ENCODE measurements around the gene ACTR5.

The ACTR5 gene

DNA sequence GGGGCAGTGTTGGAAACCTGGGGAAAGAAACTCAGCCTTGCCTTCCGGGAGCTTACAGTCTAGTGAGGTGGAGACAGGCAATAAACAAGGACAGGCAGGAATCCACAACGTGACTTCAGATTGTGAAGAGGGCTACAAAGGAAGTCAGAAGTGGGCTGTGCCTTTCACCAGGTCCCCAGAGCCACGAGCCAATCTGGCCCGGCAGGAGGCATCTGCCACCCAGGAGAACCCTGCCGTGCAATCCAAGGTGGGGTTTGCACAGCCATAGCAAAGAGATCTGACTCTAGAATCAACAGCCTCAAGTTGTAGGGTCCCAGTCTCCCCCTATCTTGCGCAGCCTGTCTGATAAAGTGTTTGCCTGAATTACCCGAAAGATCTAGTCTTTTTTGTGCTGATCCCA lies 18.5 kb upstream of the ACTR5 start:
- FAIRE-seq: no peak

GRCh38 chr20:38730167-38730988 lies 17.9 kb upstream of the ACTR5 start:
- no peak for FAIRE-seq

GRCh38 chr20:38730989-38731737 lies 17.1 kb upstream of the ACTR5 start:
- FAIRE-seq: no peak

GRCh38 chr20:38731738-38732113 lies 16.5 kb upstream of the ACTR5 start:
- FAIRE-seq: no peak

DNA sequence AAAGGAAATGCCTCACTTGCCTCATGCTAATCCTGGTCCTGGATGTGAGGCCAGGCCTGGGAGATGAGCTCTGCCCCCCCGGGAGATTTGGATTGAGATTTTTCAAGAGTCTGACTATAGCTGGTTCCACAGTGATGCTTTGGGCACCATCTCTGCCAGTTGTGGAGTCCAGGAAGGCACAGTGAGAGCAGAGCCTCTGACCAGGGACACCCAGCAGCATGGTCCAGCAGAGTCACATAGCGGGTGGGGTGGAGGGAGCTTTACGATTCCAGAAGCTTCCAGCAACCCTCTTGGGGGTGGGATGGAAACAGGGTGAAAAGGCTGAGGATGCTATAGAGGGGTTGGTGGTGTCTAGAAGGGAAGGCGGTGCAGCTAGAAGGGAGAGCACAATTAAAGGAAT lies 15.3 kb upstream of the ACTR5 start:
- no peak for FAIRE-seq

GRCh38 chr20:38735172-38735571 lies 13.1 kb upstream of the ACTR5 start:
- no peak for FAIRE-seq

DNA sequence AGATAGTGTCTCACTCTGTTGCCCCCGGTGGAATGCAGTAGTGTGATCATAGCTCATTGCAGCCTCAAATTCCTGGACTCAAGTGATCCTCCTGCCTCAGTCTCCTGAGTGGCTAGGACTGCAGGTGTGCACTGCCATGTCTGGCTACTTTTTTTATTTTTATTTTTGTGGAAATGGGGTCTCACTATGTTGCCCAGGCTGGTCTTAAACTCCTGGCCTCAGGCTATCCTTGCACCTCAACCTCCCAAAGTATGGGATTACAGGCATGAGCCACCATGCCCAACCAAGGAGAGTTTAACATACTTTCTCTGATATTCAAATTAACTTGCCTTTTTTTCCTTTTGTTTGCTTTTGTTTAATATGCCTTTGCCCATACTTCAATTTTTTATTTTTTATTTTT lies 10.4 kb upstream of the ACTR5 start:
- FAIRE-seq: no peak

GRCh38 chr20:38745757-38746156 lies 2.5 kb upstream of the ACTR5 start:
- FAIRE-seq: no peak

DNA sequence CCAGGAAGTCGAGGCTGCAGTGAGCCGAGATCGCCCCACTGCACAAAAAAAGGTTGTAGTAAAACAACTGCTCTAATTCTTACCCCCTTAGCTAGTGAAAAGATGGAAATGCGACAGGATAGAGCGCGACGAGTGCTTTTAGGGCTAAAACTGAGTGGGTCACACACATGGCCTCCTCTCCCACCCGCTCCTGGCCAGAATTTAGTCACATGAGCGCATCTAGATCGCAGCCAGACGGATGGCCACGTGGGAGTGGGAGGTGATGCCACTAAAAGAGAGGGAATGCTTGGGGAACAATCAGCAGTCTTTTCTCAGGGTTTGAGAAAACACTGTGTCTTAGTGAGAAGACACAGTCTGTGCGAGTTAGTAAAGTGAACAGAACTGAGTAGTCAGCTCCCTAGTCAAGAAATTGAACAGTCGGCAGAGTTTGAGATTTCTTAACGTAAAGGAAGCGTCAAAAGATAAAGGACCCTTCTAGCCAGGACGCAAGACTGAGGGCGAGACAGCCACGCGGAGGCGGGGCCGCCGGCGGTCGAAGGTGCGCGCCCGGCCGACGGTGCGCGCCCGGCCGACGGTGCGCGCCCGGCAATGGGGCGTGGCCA lies 664 bp upstream of the ACTR5 start:
- FAIRE-seq: no peak

DNA sequence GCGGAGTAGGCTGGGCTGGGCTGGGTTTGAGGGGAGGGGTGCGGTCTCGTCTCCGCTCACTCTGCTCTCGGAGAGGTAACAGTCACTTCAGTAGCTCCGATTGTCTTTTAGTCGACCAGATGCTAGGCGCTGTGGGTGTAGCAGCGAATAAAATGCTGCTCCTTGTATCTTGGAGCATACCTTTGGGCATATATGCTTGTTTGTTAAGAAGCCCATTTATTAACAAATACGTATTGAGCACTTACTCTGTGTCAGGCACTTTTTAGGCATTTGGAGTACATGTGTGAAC lies 545 bp downstream of the ACTR5 start:
- no peak for FAIRE-seq

DNA sequence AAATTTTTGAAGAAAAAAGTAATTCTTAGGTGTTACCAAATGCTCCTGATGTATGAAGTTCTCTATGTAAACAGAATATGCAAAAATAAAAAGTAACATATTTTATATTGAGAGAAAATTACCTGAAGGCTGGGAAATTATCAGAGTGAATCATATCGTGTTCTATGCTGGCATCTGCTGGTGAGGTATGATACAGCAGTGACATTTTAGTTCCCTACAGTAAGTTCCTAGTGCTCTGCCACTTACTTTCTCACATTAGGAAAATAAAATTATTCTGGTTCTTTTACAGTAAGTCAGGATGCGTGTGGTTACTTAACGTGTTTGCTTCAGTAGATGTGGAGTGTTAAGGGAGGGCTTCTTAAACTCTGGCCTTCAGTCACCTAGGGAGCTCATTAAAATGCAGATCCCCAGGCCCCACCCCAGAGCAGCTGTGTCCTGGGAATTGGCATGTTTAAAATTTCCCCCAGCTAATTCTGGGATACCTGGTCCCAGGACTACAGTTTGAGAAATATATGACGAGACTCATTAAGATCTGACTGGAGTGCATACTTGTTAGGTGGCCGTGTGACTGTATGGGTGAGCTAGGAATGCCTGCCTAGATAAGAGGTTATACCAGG lies 3.2 kb downstream of the ACTR5 start:
- no peak for FAIRE-seq

DNA sequence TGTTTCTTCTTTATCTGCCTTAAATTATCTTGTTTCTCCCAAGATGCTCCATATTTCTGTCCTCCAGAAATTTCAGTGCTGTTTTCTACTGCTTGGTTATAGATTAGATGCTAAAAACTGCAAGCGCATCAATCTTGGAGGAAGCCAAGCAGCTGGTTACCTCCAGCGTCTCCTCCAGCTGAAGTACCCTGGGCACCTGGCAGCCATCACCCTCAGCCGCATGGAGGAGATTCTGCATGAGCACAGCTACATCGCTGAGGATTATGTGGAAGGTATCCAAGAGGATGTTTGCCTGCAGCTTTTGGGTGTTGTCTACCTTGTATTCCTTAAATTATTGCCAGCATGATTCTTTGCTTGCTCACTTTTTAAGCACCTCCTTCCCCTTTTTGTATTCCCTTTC lies 3.8 kb downstream of the ACTR5 start:
- no peak for FAIRE-seq

DNA sequence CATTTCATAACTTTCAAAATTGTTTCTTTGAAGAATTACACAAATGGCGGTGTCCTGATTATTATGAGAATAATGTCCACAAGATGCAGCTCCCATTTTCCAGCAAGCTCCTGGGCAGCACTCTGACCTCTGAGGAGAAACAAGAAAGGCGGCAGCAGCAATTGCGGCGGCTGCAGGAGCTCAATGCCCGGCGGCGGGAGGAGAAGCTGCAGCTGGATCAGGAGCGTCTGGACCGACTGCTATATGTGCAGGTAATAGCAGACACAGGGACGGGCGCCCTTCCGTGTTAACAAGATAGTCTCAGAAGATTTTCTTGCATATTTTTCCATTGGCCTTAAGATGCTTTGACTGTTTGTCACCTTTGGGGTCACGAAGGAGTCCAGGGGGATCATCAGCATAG lies 6.7 kb downstream of the ACTR5 start:
- FAIRE-seq: no peak

DNA sequence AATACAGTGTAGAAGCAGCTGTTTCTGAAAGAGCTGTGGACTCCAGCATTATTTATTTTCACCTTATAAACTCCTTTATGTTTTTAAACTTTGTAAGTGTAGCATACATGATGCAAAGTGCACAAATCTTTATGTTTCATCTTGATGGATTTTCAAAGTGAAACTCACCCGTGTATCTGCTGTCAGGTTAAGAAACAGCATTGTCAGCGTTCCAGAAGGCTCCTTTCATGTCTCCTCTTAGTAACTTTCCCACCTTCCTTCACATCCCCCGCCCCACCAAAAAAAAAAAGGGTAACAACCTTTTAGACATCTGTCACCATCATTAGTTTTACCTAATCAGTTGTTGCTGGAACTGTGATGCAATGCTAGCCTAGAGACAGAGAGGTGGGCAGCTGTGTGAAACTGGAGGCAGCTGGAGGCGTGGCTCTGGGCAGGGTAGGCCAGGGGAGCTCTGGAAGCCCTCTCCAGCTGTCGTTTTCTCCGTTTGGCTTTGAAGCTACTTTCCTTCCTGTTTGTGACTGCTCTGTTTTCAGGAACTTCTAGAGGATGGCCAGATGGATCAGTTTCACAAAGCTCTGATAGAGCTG lies 7.2 kb downstream of the ACTR5 start:
- no peak for FAIRE-seq

- FAIRE-seq: no peak
These were observed 9.0 kb downstream of the ACTR5 start for GRCh38 chr20:38757145-38757775.

DNA sequence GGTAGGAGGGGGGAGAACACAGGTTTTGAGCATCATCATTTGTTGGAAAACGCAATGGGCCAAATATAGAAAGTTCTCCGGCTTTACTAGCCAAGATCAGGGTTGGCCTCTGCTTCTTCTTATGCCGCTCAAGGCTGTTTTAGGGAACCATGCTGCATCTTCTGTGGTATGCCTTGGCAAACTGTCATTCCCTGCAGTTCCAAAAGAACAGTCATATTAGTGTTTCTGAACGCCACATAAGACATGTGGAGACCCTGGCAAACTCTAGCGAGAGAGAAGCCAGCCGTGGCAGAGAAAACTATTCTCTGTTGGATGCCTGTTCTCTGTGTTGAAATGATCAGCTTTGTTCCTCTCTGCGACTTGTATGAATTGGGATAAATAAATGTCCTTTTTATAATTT lies 10.8 kb downstream of the ACTR5 start:
- FAIRE-seq: no peak

DNA sequence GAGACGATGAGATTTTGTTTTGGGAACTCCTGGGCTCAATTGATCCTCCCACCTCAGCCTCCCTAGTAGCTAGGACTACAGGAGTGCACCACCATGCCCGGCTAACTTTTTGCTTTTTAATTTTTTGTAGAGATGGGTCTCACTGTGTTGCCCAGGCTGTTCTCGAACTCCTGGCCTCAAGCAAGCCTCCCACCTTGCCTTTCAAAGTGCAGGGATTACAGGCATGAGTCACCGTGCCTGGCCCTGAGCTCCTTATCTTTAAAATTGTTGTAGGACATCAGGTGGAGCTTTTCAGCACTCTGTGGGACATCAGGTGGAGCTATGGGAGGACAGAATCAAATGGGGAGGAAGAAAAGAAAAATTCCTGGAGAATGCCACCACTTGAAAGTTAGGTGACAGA lies 12.7 kb downstream of the ACTR5 start:
- no peak for FAIRE-seq

DNA sequence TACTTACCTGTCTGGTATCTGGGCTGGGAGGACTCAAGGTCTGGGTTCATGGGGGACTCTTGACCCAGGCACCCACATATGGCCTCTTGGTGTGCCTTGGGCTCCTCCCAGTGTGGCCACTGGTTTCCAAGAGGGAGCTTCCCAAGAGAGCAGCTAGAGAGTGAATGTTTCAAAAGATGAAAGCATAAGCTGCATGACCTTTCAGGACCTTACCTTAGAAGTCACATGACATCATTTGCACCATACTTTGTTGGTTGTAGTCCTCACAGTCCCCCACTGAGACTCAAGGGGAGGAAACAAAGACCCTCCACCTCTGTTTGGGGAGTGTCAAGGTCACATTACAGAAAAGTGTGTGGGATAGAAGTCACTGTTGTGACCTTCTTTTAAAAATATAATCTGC lies 13.9 kb downstream of the ACTR5 start:
- FAIRE-seq: no peak

- FAIRE-seq: no peak
These were observed 15.4 kb downstream of the ACTR5 start for GRCh38 chr20:38763616-38764015.

DNA sequence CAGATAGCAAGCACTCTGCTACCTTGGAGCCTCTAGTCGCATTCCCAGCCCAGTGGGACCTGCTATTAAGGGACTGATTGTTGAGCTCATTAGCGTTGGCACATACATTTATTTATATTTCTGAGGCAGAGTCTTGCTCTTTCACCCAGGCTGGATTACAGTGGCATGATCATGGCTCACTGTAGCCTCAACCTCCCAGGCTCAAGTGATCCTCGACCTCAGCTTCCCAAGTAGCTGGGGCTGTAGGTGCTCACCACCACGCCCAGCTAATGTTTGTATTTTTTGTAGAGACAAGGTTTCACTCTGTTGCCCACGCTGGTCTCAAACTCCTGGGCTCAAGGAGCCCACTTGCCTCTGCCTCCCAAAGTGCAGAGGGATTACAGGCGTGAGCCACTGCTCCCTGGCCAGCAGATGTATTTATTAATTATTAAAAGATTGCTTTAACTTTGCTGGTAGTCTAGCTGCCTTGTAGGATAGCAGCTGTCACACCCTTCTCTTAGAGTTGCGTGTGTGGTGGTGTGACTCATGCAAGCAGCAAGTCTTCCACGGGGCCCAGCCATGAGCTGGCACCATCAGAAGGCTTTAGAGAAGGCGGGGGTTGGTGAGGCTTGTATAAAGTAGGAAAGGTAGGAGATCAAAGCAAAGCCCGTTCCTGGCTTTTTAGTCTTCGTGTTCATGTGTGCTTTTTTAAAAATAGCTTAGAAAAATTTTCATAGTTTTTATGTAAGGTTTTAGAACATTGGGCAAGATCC lies 16.5 kb downstream of the ACTR5 start:
- FAIRE-seq: no peak

DNA sequence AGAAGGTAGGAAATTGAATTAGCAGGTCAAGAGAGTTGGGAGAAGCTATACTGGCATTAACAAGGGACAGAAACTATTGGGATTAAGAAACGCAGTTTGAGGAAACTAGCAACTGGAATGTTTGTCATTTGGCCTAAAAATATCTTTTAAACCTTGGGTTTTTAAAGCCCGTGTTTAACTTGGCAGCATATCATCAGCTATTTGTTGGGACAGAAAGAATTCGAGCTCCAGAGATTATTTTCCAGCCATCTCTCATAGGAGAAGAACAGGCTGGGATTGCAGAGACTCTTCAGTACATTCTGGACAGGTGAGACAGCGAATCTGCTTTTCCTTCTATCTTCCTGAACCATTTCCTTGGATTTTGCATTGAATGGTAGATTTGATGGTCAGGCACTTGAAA lies 17.8 kb downstream of the ACTR5 start:
- FAIRE-seq: no peak

Data from colon (tissue), 2 donors.